GM10266 (cell line): Measurements from ENCODE around the gene SLC10A3.

Experiments used
- DNase-seq: peaks from one replicate; pipeline ENCODE4 v3.0.0; 2012; ENCODE audit errors: extremely low spot score
- CTCF ChIP-seq: IDR thresholded peaks from 2 replicates; pipeline ENCODE4 v1.5.1; 2012; ENCODE audit warnings: mild to moderate bottlenecking, low read depth; ENCODE audit not compliant: control insufficient read depth, insufficient read depth; ENCODE audit errors: missing control alignments

SLC10A3 gene

GRCh38 chrX:154437971-154438893 is 52.2 kb downstream of the SLC10A3 start:
- TF ChIP-seq CTCF, result no peak
- DNase-seq, result no peak
